ENCODE measurements around the gene NOS1AP. TPM values are rescaled to one million over a fixed set of nuclear protein-coding genes. Genes with fewer than 3 reads are reported as not detected.

Gene NOS1AP
- polyA plus RNA-seq, 1 donor: 2.7 TPM

GRCh38 chr1:162373541-162374260 lies 304.2 kb downstream of the NOS1AP start:
- Histone ChIP-seq H3K27me3 (ENCODE audit: control insufficient read depth, insufficient read depth, low read length) (no peaks in the 10 kb centered on the region), H3K4me3 (ENCODE audit: low read length) (no peak overlapping the region), H3K36me3 (ENCODE audit: control insufficient read depth, insufficient read depth, low read length) (no peaks in the 10 kb centered on the region), H3K9me3 (ENCODE audit: control insufficient read depth, low read depth, low read length) (no peaks in the 10 kb centered on the region), H3K4me1 (ENCODE audit: control insufficient read depth, insufficient read depth, low read length) (no peaks in the 10 kb centered on the region), H3K27ac (ENCODE audit: low read length) (no peak overlapping the region)
- no peak for DNase-seq
- no CpG with 5 or more reads among the region's 8 CpGs for WGBS (ENCODE audit: insufficient coverage, low lambda C conversion rate)

GRCh38 chr1:162374406-162374805 lies 304.9 kb downstream of the NOS1AP start:
- Histone ChIP-seq H3K36me3 (ENCODE audit: control insufficient read depth, insufficient read depth, low read length) (no peaks in the 10 kb centered on the region), H3K4me3 (ENCODE audit: low read length) (no peak overlapping the region), H3K4me1 (ENCODE audit: control insufficient read depth, insufficient read depth, low read length) (no peaks in the 10 kb centered on the region), H3K27ac (ENCODE audit: low read length) (no peak overlapping the region), H3K9me3 (ENCODE audit: control insufficient read depth, low read depth, low read length) (no peaks in the 10 kb centered on the region), H3K27me3 (ENCODE audit: control insufficient read depth, insufficient read depth, low read length) (no peaks in the 10 kb centered on the region)
- no peak for DNase-seq
- WGBS (ENCODE audit: insufficient coverage, low lambda C conversion rate): no CpG with 5 or more reads among the region's 9 CpGs

- WGBS (ENCODE audit: insufficient coverage, low lambda C conversion rate): no CpG with 5 or more reads among the region's 8 CpGs
- no peaks in the 10 kb centered on the region for H3K9me3 ChIP-seq (ENCODE audit: control insufficient read depth, low read depth, low read length)
- H3K4me1 ChIP-seq (ENCODE audit: control insufficient read depth, insufficient read depth, low read length): peaks cover 1% of the 10 kb centered on the region
- no peak for DNase-seq
- no peaks in the 10 kb centered on the region for H3K36me3 ChIP-seq (ENCODE audit: control insufficient read depth, insufficient read depth, low read length)
- H3K27me3 ChIP-seq (ENCODE audit: control insufficient read depth, insufficient read depth, low read length): no peaks in the 10 kb centered on the region
- no peak overlapping the region for H3K27ac ChIP-seq (ENCODE audit: low read length)
- H3K4me3 ChIP-seq (ENCODE audit: low read length): no peak overlapping the region
These were observed 306.0 kb downstream of the NOS1AP start for GRCh38 chr1:162375463-162375862.

- no peak within 1 kb of the TSS for H3K27ac ChIP-seq (ENCODE audit: low read length)
- no peak for DNase-seq
- H3K9me3 ChIP-seq (ENCODE audit: control insufficient read depth, low read depth, low read length): no peaks in the 10 kb centered on the region
- H3K27me3 ChIP-seq (ENCODE audit: control insufficient read depth, insufficient read depth, low read length): no peaks in the 10 kb centered on the region
- WGBS (ENCODE audit: insufficient coverage, low lambda C conversion rate): no CpG with 5 or more reads among the region's 5 CpGs
- no peak within 1 kb of the TSS for H3K4me3 ChIP-seq (ENCODE audit: low read length)
- peaks cover 11% of the 10 kb centered on the region for H3K4me1 ChIP-seq (ENCODE audit: control insufficient read depth, insufficient read depth, low read length)
- H3K36me3 ChIP-seq (ENCODE audit: control insufficient read depth, insufficient read depth, low read length): no peaks in the 10 kb centered on the region
These were observed 307.2 kb downstream of the NOS1AP start, which contains the start of gene SPATA46 for GRCh38 chr1:162376691-162377090. SPATA46 (minus strand) TSS chr1:162376854; CDS start chr1:162376790, 64 bp downstream.

GRCh38 chr1:162380061-162380846 lies 310.8 kb downstream of the NOS1AP start:
- Histone ChIP-seq H3K36me3 (ENCODE audit: control insufficient read depth, insufficient read depth, low read length) (peaks cover 18% of the 10 kb centered on the region), H3K4me3 (ENCODE audit: low read length) (no peak overlapping the region), H3K27me3 (ENCODE audit: control insufficient read depth, insufficient read depth, low read length) (no peaks in the 10 kb centered on the region), H3K4me1 (ENCODE audit: control insufficient read depth, insufficient read depth, low read length) (peaks cover 36% of the 10 kb centered on the region), H3K9me3 (ENCODE audit: control insufficient read depth, low read depth, low read length) (no peaks in the 10 kb centered on the region), H3K27ac (ENCODE audit: low read length) (peak overlapping the region; percentile 77)
- WGBS (ENCODE audit: insufficient coverage, low lambda C conversion rate): no CpG with 5 or more reads among the region's 6 CpGs
- peak in 1 of 2 donors; percentile 42 for DNase-seq

- Histone ChIP-seq H3K4me3 (ENCODE audit: low read length) (peak within 1 kb of the TSS; percentile 22), H3K4me1 (ENCODE audit: control insufficient read depth, insufficient read depth, low read length) (peaks cover 36% of the 10 kb centered on the region), H3K27me3 (ENCODE audit: control insufficient read depth, insufficient read depth, low read length) (no peaks in the 10 kb centered on the region), H3K27ac (ENCODE audit: low read length) (peak within 1 kb of the TSS; percentile 99), H3K36me3 (ENCODE audit: control insufficient read depth, insufficient read depth, low read length) (peaks cover 18% of the 10 kb centered on the region), H3K9me3 (ENCODE audit: control insufficient read depth, low read depth, low read length) (no peaks in the 10 kb centered on the region)
- whole genome bisulfite sequencing (ENCODE audit: insufficient coverage, low lambda C conversion rate): 14% methylated on average over 1 of the region's 3 CpGs
- peak; percentile 93 to 98 for DNase-seq
These were observed 311.9 kb downstream of the NOS1AP start, which contains the start of gene C1orf226 for GRCh38 chr1:162381383-162381782. C1orf226 (plus strand) TSS chr1:162381728; CDS start chr1:162381902, 174 bp downstream.

- peaks cover 36% of the 10 kb centered on the region for H3K4me1 ChIP-seq (ENCODE audit: control insufficient read depth, insufficient read depth, low read length)
- peak in 1 of 2 donors; percentile 49 for DNase-seq
- H3K27me3 ChIP-seq (ENCODE audit: control insufficient read depth, insufficient read depth, low read length): no peaks in the 10 kb centered on the region
- H3K27ac ChIP-seq (ENCODE audit: low read length): peak overlapping the region; percentile 99
- peaks cover 18% of the 10 kb centered on the region for H3K36me3 ChIP-seq (ENCODE audit: control insufficient read depth, insufficient read depth, low read length)
- H3K9me3 ChIP-seq (ENCODE audit: control insufficient read depth, low read depth, low read length): no peaks in the 10 kb centered on the region
- peak overlapping the region; percentile 22 for H3K4me3 ChIP-seq (ENCODE audit: low read length)
- WGBS (ENCODE audit: insufficient coverage, low lambda C conversion rate): 40% methylated on average over 1 of the region's 13 CpGs
These were observed 312.7 kb downstream of the NOS1AP start for GRCh38 chr1:162381941-162382750.

- H3K36me3 ChIP-seq (ENCODE audit: control insufficient read depth, insufficient read depth, low read length): peaks cover 18% of the 10 kb centered on the region
- H3K27me3 ChIP-seq (ENCODE audit: control insufficient read depth, insufficient read depth, low read length): no peaks in the 10 kb centered on the region
- no peak overlapping the region for H3K4me3 ChIP-seq (ENCODE audit: low read length)
- DNase-seq: no peak
- H3K27ac ChIP-seq (ENCODE audit: low read length): peak overlapping the region; percentile 99
- H3K4me1 ChIP-seq (ENCODE audit: control insufficient read depth, insufficient read depth, low read length): peaks cover 36% of the 10 kb centered on the region
- no CpG with 5 or more reads among the region's 6 CpGs for WGBS (ENCODE audit: insufficient coverage, low lambda C conversion rate)
- H3K9me3 ChIP-seq (ENCODE audit: control insufficient read depth, low read depth, low read length): no peaks in the 10 kb centered on the region
These were observed 313.6 kb downstream of the NOS1AP start for GRCh38 chr1:162383091-162383490.

GRCh38 chr1:162383516-162383915 lies 314.0 kb downstream of the NOS1AP start:
- no CpG with 5 or more reads among the region's 8 CpGs for WGBS (ENCODE audit: insufficient coverage, low lambda C conversion rate)
- no peak overlapping the region for H3K27ac ChIP-seq (ENCODE audit: low read length)

GRCh38 chr1:162384116-162384515 lies 314.6 kb downstream of the NOS1AP start:
- peaks cover 18% of the 10 kb centered on the region for H3K36me3 ChIP-seq (ENCODE audit: control insufficient read depth, insufficient read depth, low read length)
- no peak for DNase-seq
- no CpG with 5 or more reads among the region's 6 CpGs for WGBS (ENCODE audit: insufficient coverage, low lambda C conversion rate)
- no peaks in the 10 kb centered on the region for H3K9me3 ChIP-seq (ENCODE audit: control insufficient read depth, low read depth, low read length)
- no peak overlapping the region for H3K4me3 ChIP-seq (ENCODE audit: low read length)
- no peak overlapping the region for H3K27ac ChIP-seq (ENCODE audit: low read length)
- no peaks in the 10 kb centered on the region for H3K27me3 ChIP-seq (ENCODE audit: control insufficient read depth, insufficient read depth, low read length)
- peaks cover 44% of the 10 kb centered on the region for H3K4me1 ChIP-seq (ENCODE audit: control insufficient read depth, insufficient read depth, low read length)

More at GRCh38 chr1:162383516-162383915, 314.0 kb downstream of the NOS1AP start:
- Histone ChIP-seq H3K27me3 (ENCODE audit: control insufficient read depth, insufficient read depth, low read length) (no peaks in the 10 kb centered on the region), H3K4me3 (ENCODE audit: low read length) (no peak overlapping the region), H3K9me3 (ENCODE audit: control insufficient read depth, low read depth, low read length) (no peaks in the 10 kb centered on the region), H3K36me3 (ENCODE audit: control insufficient read depth, insufficient read depth, low read length) (peaks cover 18% of the 10 kb centered on the region), H3K4me1 (ENCODE audit: control insufficient read depth, insufficient read depth, low read length) (peaks cover 38% of the 10 kb centered on the region)
- no peak for DNase-seq
